ENCODE results near the gene TM6SF1.
"Not testable (repeated sequence)": the region's sequence is repeated elsewhere in the genome, so short reads cannot be mapped to it uniquely, and the experiment has no call there.

TM6SF1 gene

GRCh38 chr15:83115831-83116565, 8.6 kb downstream of the TM6SF1 start:
- no peak for DNase-seq (ENCODE audit: low spot score)

DNA sequence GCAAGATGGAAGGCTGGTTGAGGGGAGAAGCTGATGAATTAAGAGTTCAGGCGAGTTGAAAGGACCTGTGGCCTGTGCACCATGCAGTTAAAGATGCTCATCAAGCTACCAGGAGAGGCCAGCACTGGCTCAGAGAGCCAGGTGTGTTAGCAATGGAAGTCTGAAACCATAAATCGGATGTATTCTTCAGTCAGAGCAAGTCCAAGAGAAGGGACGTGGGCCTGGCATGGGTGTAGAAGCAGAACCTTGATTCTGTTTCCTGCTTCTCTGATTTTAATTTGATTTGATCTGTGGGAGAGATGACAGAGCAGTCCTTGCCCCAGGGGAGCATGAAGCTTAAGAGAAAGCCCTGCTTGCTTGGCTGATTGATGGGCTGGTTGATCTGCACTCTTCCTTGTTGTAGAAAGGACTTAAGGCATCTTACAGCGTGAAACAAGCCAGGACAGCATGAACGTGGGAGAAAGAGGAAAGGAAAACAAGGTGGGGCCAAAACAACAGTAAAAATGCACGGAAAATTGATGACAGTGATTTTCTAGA, 10.9 kb downstream of the TM6SF1 start:
- DNase-seq (ENCODE audit: low spot score): no peak

- DNase-seq (ENCODE audit: low spot score): no peak
Measured at GRCh38 chr15:83118968-83119367, 11.5 kb downstream of the TM6SF1 start.

- DNase-seq (ENCODE audit: low spot score): no peak
Measured at GRCh38 chr15:83119968-83120581, 12.6 kb downstream of the TM6SF1 start.

DNA sequence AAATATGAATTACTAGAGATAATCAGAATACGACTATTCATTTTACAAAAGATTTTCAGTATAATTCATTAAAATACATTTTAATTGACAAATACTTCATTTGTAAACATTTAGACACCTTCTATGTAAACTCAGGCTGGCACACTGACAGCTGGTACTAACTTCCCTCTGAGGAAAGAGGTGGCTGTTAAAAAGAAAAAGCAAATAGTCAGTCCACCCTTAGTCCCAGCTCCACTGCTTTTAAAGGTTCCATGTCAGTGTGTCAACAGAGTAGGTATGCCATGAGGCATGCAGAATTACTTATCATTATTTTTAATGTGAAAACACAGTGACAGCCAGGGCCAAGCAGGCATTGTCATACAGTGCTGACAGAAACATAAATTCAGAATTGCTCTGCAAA, 16.1 kb downstream of the TM6SF1 start:
- no peak for DNase-seq (ENCODE audit: low spot score)

DNA sequence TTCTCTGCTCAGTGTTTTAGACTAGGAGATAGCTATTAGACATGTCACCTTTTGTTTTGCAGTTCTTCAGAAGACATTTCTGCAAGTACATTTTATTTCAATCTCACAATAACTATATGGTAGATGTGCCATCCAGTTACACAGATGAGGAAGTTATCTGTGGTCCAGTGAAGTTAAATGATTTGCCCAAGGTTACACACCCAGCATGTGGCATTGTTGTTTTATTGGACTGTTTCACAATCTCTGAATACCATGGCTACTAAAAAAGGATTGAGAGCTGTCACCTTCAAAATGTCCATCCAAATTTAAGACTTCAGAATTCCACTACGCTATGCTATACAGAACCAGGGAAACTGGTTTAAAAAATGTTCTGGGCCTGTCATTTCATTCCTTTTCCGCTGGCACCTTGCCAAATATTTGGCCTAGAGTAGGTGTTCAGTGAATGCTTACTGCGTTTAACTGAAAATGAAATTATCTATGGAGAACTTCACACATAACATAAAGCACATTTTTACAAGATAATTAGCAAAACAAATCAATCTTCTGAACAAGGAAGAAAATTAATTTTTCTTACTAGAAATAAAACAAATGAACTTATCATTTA, 20.2 kb downstream of the TM6SF1 start:
- no peak for DNase-seq (ENCODE audit: low spot score)

GRCh38 chr15:83129791-83130190, 22.3 kb downstream of the TM6SF1 start:
- DNase-seq (ENCODE audit: low spot score): no peak

GRCh38 chr15:83132861-83133523, 25.5 kb downstream of the TM6SF1 start:
- DNase-seq (ENCODE audit: low spot score): no peak

DNA sequence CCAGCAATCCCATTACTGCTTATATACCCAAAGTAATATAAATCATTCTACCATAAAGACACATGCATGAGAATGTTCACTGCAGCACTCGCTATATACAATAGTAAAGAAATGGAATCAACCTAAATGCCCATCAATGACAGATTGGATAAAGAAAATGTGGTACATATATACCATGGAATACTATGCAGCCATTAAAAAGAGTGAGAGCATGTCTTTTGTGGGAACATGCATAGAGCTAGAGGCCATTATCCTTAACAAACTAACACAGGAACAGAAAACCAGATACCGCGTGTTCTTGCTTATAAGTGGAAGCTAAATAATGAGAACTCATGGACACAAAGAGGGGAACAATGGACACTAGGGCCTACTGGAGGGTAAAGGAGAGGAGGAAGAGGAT, 34.7 kb downstream of the TM6SF1 start:
- DNase-seq (ENCODE audit: low spot score): not testable (repeated sequence)

GRCh38 chr15:83144771-83145170, 37.3 kb downstream of the TM6SF1 start:
- no peak for DNase-seq (ENCODE audit: low spot score)

DNA sequence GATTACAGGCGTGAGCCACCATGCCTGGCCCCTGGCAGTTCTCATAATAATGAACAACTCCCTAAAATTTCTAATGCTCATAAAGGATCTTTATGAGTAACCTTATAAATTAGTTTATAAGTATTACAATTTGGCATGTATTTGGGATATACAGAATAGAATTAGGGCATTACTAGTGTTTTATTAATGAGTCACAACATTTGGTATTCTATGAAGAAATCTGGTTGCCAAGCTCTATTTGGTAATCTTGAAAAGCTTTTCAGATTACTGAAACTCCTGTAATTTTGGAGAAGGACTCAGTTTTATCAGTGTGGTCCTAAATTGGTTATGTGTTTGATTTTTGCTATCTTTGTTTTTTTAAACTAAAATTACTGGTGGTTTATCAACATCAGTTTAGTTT, 45.8 kb downstream of the TM6SF1 start:
- no peak for DNase-seq (ENCODE audit: low spot score)

GRCh38 chr15:83155942-83156341, 48.5 kb downstream of the TM6SF1 start:
- no peak for DNase-seq (ENCODE audit: low spot score)

GRCh38 chr15:83158393-83158792, 50.9 kb downstream of the TM6SF1 start:
- DNase-seq (ENCODE audit: low spot score): no peak

DNA sequence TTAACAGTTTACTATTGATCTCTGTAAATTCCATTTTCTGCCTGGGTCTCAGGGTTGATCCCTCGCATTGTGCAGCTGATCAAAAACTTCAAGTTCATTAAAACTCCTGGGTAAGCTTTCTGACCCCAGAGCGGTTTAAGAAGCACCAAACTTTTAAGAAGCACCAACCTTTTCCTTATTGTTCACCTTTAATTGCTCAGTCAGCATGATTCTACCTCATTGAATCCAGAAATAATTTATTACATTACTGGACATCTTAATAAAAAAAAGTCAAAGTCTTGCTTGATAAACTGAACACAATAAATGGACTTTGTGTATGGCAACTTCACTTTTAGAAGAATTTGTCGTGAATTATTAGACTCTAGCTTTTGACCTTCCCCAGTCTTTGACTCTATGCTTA, 53.3 kb downstream of the TM6SF1 start:
- DNase-seq (ENCODE audit: low spot score): no peak

GRCh38 chr15:83163032-83163431, 55.6 kb downstream of the TM6SF1 start:
- DNase-seq (ENCODE audit: low spot score): no peak

DNA sequence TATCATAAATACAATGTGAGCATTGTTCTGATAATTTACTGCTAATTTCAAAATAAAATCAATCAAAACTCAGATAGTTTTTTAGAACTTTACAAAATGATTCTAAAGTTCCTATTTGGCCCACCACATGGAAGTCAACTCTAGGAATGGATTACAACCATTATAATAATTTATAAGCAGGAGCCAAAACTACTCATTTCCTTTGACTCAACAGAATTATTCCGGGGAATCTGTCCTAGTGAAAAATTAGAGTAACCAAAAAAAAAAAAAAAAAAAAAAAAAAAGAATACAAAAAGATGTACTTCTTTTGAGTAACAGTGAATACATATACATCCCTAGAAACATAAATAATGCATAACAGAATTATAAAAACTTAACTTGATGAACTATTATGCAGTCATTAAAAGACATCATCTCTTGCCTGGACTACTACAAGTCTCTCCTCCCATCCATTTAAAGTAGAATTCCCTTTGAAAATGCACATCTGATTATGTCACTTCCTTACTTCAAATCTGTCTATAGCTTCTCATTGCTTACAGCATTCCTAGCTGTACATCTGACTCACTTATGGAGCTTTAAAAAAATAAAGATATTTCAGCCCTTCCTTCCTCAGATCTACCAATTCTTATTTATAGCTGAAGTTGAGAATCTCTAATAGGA, 56.8 kb downstream of the TM6SF1 start:
- no peak for DNase-seq (ENCODE audit: low spot score)

- no peak for DNase-seq (ENCODE audit: low spot score)
Measured at GRCh38 chr15:83164771-83165404, 57.4 kb downstream of the TM6SF1 start.

DNA sequence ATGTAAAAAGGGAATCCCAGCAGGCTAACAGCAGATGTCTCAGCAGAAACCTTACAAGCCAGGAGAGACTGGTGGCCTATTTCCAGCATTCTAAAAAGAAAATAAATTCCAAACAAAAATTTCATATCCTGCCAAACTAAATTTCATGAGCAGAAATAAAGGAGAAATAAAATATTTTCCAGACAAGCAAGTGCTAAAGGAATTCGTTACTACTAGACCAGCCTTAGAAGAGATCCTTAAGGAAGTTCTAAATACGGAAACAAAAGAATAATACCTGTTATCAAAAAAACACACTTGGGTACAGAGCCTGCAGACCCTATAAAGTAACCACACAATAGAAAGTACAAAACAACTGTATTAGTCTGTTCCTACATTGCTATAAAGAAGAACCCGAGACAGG, 58.8 kb downstream of the TM6SF1 start:
- no peak for DNase-seq (ENCODE audit: low spot score)

- no peak for DNase-seq (ENCODE audit: low spot score)
Measured at GRCh38 chr15:83166830-83167229, 59.4 kb downstream of the TM6SF1 start.

GRCh38 chr15:83169576-83169975, 62.1 kb downstream of the TM6SF1 start:
- DNase-seq (ENCODE audit: low spot score): not testable (repeated sequence)

DNA sequence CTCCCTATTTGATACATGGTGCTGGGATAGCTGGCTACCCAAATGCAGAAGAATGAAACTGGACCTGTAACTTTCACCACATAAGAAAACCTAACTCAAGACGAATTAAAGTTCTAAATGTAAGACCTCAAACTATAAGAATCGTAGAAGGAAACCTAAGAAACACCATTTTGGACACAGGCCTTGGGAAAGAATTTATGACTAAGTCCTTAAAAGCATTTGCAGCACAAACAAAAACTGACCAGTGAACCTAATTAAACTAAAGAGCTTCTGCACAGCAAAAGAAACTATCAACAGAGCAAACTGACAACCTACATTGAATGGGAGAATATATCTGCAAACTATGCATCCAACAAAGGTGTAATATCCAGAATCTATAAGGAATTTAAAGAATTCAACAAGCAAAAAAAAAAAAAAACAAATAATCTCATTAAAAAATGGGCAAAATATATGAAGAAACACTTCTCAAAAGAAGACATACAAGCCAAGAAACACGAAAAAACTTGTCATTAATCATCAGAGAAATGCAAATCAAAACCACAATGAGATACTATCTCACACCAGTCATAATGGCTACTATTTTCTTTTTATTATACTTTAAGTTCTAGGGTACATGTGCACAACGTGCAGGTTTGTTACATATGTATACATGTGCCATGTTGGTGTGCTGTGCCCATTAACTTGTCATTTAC, 63.2 kb downstream of the TM6SF1 start:
- DNase-seq (ENCODE audit: low spot score): no peak

Measured in AG08396 (cell line).